Uterus (tissue), 2 donors: ENCODE data around the gene BCL2L11.

Experiments used
- POLR2A ChIP-seq, 2 donors: fragments of 450-650 bp; IDR thresholded peaks; one replicate each; pipeline ENCODE4 v1.6.1; 2016; ENCODE audit warnings: antibody characterized with exemption in 2 of 2, mild to moderate bottlenecking in 1 of 2, moderate library complexity in 1 of 2
- TF ChIP-seq, protein P1 (sequence below), 4 experiments: fragments of 200-600 bp in 2 of 4; fragments of 450-650 bp in 2 of 4; sonication (generic) in 2 of 4; IDR thresholded peaks; one replicate each; pipeline ENCODE4 v1.5.1; 2016 to 2019; ENCODE audit warnings: antibody characterized with exemption in 4 of 4, mild to moderate bottlenecking in 2 of 4, moderate library complexity in 1 of 4

- TF ChIP-seq, protein P1, sequence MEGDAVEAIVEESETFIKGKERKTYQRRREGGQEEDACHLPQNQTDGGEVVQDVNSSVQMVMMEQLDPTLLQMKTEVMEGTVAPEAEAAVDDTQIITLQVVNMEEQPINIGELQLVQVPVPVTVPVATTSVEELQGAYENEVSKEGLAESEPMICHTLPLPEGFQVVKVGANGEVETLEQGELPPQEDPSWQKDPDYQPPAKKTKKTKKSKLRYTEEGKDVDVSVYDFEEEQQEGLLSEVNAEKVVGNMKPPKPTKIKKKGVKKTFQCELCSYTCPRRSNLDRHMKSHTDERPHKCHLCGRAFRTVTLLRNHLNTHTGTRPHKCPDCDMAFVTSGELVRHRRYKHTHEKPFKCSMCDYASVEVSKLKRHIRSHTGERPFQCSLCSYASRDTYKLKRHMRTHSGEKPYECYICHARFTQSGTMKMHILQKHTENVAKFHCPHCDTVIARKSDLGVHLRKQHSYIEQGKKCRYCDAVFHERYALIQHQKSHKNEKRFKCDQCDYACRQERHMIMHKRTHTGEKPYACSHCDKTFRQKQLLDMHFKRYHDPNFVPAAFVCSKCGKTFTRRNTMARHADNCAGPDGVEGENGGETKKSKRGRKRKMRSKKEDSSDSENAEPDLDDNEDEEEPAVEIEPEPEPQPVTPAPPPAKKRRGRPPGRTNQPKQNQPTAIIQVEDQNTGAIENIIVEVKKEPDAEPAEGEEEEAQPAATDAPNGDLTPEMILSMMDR (IDR thresholded peaks at IDR 0.05) = no peak
- no peak for TF ChIP-seq POLR2A (IDR thresholded peaks at IDR 0.05)
These were observed 54.9 kb downstream of the BCL2L11 start for GRCh38 chr2:111175615-111176014.
